Ureter (tissue), 1 donor: ENCODE measurements around the gene NOS1AP. TPM values are rescaled to one million over a fixed set of nuclear protein-coding genes. Genes with fewer than 3 reads are reported as not detected.
"Not testable (repeated sequence)": the region's sequence is repeated elsewhere in the genome, so short reads cannot be mapped to it uniquely, and the experiment has no call there.

Experiments used
- DNase-seq: peaks from one replicate; pipeline ENCODE4 v3.0.0-alpha.2; 2020; ENCODE audit warnings: low spot score
- total RNA-seq: library from RNA; stranded (reverse); gene quantifications from one replicate; pipeline ENCODE4 v1.2.4, GENCODE V29; 2023
- donor health status: DM: yes; HTN: yes; CAD: no.

NOS1AP gene
- total RNA-seq, 1 donor from 2014 or later = 7.0 TPM

- no peak for DNase-seq
Measured at GRCh38 chr1:162166917-162167615, 97.6 kb downstream of the NOS1AP start.

- DNase-seq = peak; percentile 79
Measured at GRCh38 chr1:162168261-162168660, 98.8 kb downstream of the NOS1AP start.

GRCh38 chr1:162169031-162169790 lies 99.7 kb downstream of the NOS1AP start:
- DNase-seq = no peak

- no peak for DNase-seq
Measured at GRCh38 chr1:162171111-162171510, 101.6 kb downstream of the NOS1AP start.

- no peak for DNase-seq
Measured at GRCh38 chr1:162172311-162173102, 103.0 kb downstream of the NOS1AP start.

- DNase-seq = not testable (repeated sequence)
Measured at GRCh38 chr1:162173607-162174006, 104.1 kb downstream of the NOS1AP start.

GRCh38 chr1:162174027-162174426 lies 104.5 kb downstream of the NOS1AP start:
- DNase-seq = not testable (repeated sequence)

- no peak for DNase-seq
Measured at GRCh38 chr1:162175379-162176081, 106.0 kb downstream of the NOS1AP start.

- DNase-seq = no peak
Measured at GRCh38 chr1:162177126-162177525, 107.6 kb downstream of the NOS1AP start.

- no peak for DNase-seq
Measured at GRCh38 chr1:162178432-162178831, 108.9 kb downstream of the NOS1AP start.

GRCh38 chr1:162179121-162179520 lies 109.6 kb downstream of the NOS1AP start:
- no peak for DNase-seq

GRCh38 chr1:162180813-162181212 lies 111.3 kb downstream of the NOS1AP start:
- DNase-seq = no peak

GRCh38 chr1:162182090-162182489 lies 112.6 kb downstream of the NOS1AP start:
- no peak for DNase-seq

- DNase-seq = no peak
Measured at GRCh38 chr1:162185314-162186025, 116.0 kb downstream of the NOS1AP start.

- DNase-seq = no peak
Measured at GRCh38 chr1:162186026-162186374, 116.5 kb downstream of the NOS1AP start.

- DNase-seq = no peak
Measured at GRCh38 chr1:162186406-162186805, 116.9 kb downstream of the NOS1AP start.

- no peak for DNase-seq
Measured at GRCh38 chr1:162187687-162188276, 118.3 kb downstream of the NOS1AP start.

GRCh38 chr1:162189345-162189744 lies 119.9 kb downstream of the NOS1AP start:
- no peak for DNase-seq

- DNase-seq = no peak
Measured at GRCh38 chr1:162191396-162192305, 122.2 kb downstream of the NOS1AP start.

GRCh38 chr1:162192306-162192678 lies 122.8 kb downstream of the NOS1AP start:
- DNase-seq = no peak
